ENCODE measurements around the gene THEMIS. TPM values are rescaled to one million over a fixed set of nuclear protein-coding genes. Genes with fewer than 3 reads are reported as not detected.

Gene THEMIS
- total RNA-seq, 1 experiment from 2014 or later, result not detected

DNA sequence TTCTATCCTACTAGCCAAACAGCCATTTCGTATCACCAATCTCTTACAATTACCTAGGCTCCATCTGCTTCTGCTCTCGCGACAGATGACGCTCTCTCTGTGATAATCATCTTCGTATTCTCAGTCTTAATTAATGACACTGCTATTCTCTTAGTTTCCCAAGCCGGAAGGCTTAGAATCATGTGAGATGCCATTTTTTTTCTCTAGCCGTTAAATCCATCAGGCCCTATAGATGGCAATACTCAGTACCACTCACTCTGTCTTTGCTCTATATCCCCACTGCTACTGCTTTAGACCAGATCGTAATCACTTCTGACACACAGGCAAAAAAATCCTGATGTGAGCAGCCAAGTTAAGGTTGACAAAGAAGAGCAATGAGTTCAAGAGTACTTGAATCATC lies 2.1 kb upstream of the THEMIS start:
- no peak for TF ChIP-seq EZH2 (IDR thresholded peaks at IDR 0.05; ENCODE audit: borderline replicate concordance, low read depth, low read length, poor library complexity, severe bottlenecking)
- TF ChIP-seq, protein P1, sequence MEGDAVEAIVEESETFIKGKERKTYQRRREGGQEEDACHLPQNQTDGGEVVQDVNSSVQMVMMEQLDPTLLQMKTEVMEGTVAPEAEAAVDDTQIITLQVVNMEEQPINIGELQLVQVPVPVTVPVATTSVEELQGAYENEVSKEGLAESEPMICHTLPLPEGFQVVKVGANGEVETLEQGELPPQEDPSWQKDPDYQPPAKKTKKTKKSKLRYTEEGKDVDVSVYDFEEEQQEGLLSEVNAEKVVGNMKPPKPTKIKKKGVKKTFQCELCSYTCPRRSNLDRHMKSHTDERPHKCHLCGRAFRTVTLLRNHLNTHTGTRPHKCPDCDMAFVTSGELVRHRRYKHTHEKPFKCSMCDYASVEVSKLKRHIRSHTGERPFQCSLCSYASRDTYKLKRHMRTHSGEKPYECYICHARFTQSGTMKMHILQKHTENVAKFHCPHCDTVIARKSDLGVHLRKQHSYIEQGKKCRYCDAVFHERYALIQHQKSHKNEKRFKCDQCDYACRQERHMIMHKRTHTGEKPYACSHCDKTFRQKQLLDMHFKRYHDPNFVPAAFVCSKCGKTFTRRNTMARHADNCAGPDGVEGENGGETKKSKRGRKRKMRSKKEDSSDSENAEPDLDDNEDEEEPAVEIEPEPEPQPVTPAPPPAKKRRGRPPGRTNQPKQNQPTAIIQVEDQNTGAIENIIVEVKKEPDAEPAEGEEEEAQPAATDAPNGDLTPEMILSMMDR (conservative IDR thresholded peaks at IDR 0.05; ENCODE audit: low read depth, low read length), result no peak
- Histone ChIP-seq H3K27me3 (replicated peaks; ENCODE audit: insufficient read depth, low read depth, low read length, poor library complexity) (no peaks in the 10 kb centered on the region), H3K36me3 (ENCODE audit: insufficient read depth, low read length, poor library complexity, severe bottlenecking) (no peaks in the 10 kb centered on the region), H3K4me3 (ENCODE audit: low read depth, low read length, poor library complexity, severe bottlenecking) (no peak overlapping the region), H3K9me3 (ENCODE audit: low read depth, low read length, poor library complexity, severe bottlenecking) (no peaks in the 10 kb centered on the region), H3K27ac (ENCODE audit: low read depth, low read length, poor library complexity, severe bottlenecking) (no peak overlapping the region), H3K4me1 (ENCODE audit: insufficient read depth, low read length, poor library complexity, severe bottlenecking) (no peaks in the 10 kb centered on the region)
- CTCF ChIA-PET, result no interaction called here
- intact Hi-C loops (cut with micrococcal nuclease; ENCODE audit: unreplicated experiment), result no loop called here
- no peak for DNase-seq (ENCODE audit: low spot score)
- POLR2A ChIA-PET (ENCODE audit: low non-redundant PET), result no interaction called here
- BruUV-seq (replicated peaks), result no TSS peak

DNA sequence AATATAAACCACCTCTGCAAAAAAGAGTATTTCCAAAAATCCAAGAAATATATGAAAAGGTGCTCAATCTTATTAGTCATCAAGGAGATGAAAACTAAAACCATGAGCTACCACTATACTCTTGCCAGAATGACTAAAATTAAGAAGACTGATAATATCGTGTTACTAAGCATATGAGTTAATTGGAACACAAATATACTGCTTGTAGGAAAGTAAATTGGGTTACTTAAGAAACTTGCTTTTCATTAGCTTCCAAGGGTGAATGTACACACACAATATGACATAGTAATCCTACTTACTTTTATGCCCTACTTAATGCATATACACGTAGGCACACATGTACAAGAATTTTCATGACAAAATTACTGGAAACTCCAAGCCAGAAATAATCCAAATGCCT lies 3.4 kb downstream of the THEMIS start:
- no TSS peak for BruUV-seq (replicated peaks)
- CTCF ChIA-PET, result no interaction called here
- peaks cover 3% of the 10 kb centered on the region for H3K27me3 ChIP-seq (replicated peaks; ENCODE audit: insufficient read depth, low read depth, low read length, poor library complexity)
- H3K9me3 ChIP-seq (ENCODE audit: low read depth, low read length, poor library complexity, severe bottlenecking), result no peaks in the 10 kb centered on the region
- intact Hi-C loops (cut with micrococcal nuclease; ENCODE audit: unreplicated experiment), result no loop called here
- H3K4me1 ChIP-seq (ENCODE audit: insufficient read depth, low read length, poor library complexity, severe bottlenecking), result no peaks in the 10 kb centered on the region
- TF ChIP-seq EZH2 (IDR thresholded peaks at IDR 0.05; ENCODE audit: borderline replicate concordance, low read depth, low read length, poor library complexity, severe bottlenecking), result no peak
- TF ChIP-seq, protein P1 (conservative IDR thresholded peaks at IDR 0.05; ENCODE audit: low read depth, low read length), result no peak
- no peaks in the 10 kb centered on the region for H3K36me3 ChIP-seq (ENCODE audit: insufficient read depth, low read length, poor library complexity, severe bottlenecking)
- POLR2A ChIA-PET (ENCODE audit: low non-redundant PET), result no interaction called here
- no peak overlapping the region for H3K27ac ChIP-seq (ENCODE audit: low read depth, low read length, poor library complexity, severe bottlenecking)
- peak; percentile 4 for DNase-seq (ENCODE audit: low spot score)
- no peak overlapping the region for H3K4me3 ChIP-seq (ENCODE audit: low read depth, low read length, poor library complexity, severe bottlenecking)

DNA sequence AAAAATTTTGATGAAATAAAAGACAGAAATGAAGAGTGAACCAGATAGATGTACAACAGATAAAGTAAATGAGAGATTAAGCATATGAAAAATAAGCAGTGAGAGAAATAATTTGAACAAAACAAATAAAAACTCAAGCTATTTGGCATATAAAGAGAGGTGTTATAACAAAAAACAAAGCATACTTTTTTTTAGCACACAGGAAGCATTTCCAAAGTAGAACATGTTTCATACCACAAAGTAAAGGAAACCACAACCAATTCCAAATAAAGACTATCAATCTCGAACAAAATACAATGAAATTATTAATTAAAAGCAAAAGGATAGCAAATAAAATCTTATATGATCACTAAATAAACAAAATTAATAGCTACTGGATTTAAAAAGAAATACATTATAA lies 6.8 kb downstream of the THEMIS start:
- ChIA-PET CTCF (no interaction called here), POLR2A (ENCODE audit: low non-redundant PET) (no interaction called here)
- TF ChIP-seq, protein P1 (conservative IDR thresholded peaks at IDR 0.05; ENCODE audit: low read depth, low read length), result no peak
- no peak for TF ChIP-seq EZH2 (IDR thresholded peaks at IDR 0.05; ENCODE audit: borderline replicate concordance, low read depth, low read length, poor library complexity, severe bottlenecking)
- no peak for DNase-seq (ENCODE audit: low spot score)
- Histone ChIP-seq H3K4me1 (ENCODE audit: insufficient read depth, low read length, poor library complexity, severe bottlenecking) (no peaks in the 10 kb centered on the region), H3K27me3 (replicated peaks; ENCODE audit: insufficient read depth, low read depth, low read length, poor library complexity) (peaks cover 3% of the 10 kb centered on the region), H3K27ac (ENCODE audit: low read depth, low read length, poor library complexity, severe bottlenecking) (no peak overlapping the region), H3K9me3 (ENCODE audit: low read depth, low read length, poor library complexity, severe bottlenecking) (no peaks in the 10 kb centered on the region), H3K36me3 (ENCODE audit: insufficient read depth, low read length, poor library complexity, severe bottlenecking) (no peaks in the 10 kb centered on the region), H3K4me3 (ENCODE audit: low read depth, low read length, poor library complexity, severe bottlenecking) (no peak overlapping the region)
- intact Hi-C loops (cut with micrococcal nuclease; ENCODE audit: unreplicated experiment), result no loop called here
- BruUV-seq (replicated peaks), result no TSS peak

Data from A673 (cell line).